ENCODE measurements around the gene SAP25. TPM values are rescaled to one million over a fixed set of nuclear protein-coding genes. Genes with fewer than 3 reads are reported as not detected.

SAP25 gene
- total and polyA plus RNA-seq, 2 of the 8 experiments (the other 6 are each of a cell fraction or from before 2014, with no cell fraction given), result 3.6 to 5.8 TPM

GRCh38 chr7:100621554-100621953 is 47.9 kb upstream of the SAP25 start:
- no peak overlapping the region for H3K4me3 ChIP-seq (ENCODE audit: extremely low read depth in 1 of 4, insufficient read depth in 2 of 4, low read depth in 3 of 4, low read length in 4 of 4)
- no peak overlapping the region for H2AFZ ChIP-seq (ENCODE audit: low read length)
- no peaks in the 10 kb centered on the region for H3K79me1 ChIP-seq (ENCODE audit: low read depth, low read length)
- H3K4me2 ChIP-seq (ENCODE audit: insufficient read depth in 1 of 2, low read depth in 2 of 2, low read length in 2 of 2), result no peak overlapping the region
- no peak overlapping the region for H4K8ac ChIP-seq (ENCODE audit: extremely low read depth, insufficient read depth, low read length)
- no peaks in the 10 kb centered on the region for H4K20me1 ChIP-seq (replicated peaks in 1 of 2; ENCODE audit: control insufficient read depth in 1 of 2, insufficient read depth in 2 of 2, low read length in 2 of 2)
- H2BK5ac ChIP-seq (ENCODE audit: low read depth, low read length), result no peak overlapping the region
- H3K18ac ChIP-seq (ENCODE audit: extremely low read depth, low read length), result no peak overlapping the region
- no peak overlapping the region for H2BK20ac ChIP-seq (ENCODE audit: low read length)
- H3K4me1 ChIP-seq (replicated peaks in 1 of 4; ENCODE audit: control insufficient read depth in 3 of 4, insufficient read depth in 4 of 4, low read length in 3 of 4), result peaks cover 0 to 5% (median 0%) of the 10 kb centered on the region in 4 experiments; a peak in 1 of 7 replicates
- WGBS, 2 experiments (ENCODE audit: extremely low coverage in 1 of 2, insufficient coverage in 1 of 2, insufficient read length in 1 of 2, insufficient replicate concordance in 2 of 2, low coverage in 1 of 2, low lambda C conversion rate in 2 of 2, missing lambda C conversion rate in 1 of 2), result 86% methylated on average over 8 of the region's 8 CpGs; no CpG with 5 or more reads in 1 of the 2 experiments
- no peak overlapping the region for H3K9ac ChIP-seq (replicated peaks in 1 of 4; ENCODE audit: extremely low read depth in 1 of 4, low read depth in 3 of 4, low read length in 3 of 4)
- no peak overlapping the region for H2AK5ac ChIP-seq (ENCODE audit: low read depth, low read length)
- no peak overlapping the region for H2BK12ac ChIP-seq (ENCODE audit: low read depth, low read length)
- no peak overlapping the region for H2BK15ac ChIP-seq (ENCODE audit: low read length)
- no peak overlapping the region for H3K14ac ChIP-seq (ENCODE audit: insufficient read length)
- DNase-seq (ENCODE audit: low read depth in 1 of 2, low spot score in 2 of 2) (no peak), FAIRE-seq (no peak)
- no peaks in the 10 kb centered on the region for H3K79me2 ChIP-seq (ENCODE audit: control insufficient read depth in 1 of 2, insufficient read depth in 2 of 2, low read length in 2 of 2)
- no peak overlapping the region for H3K27ac ChIP-seq (ENCODE audit: low read depth, low read length)
- H3K56ac ChIP-seq (replicated peaks; ENCODE audit: insufficient read length, low read depth, low read length), result no peak overlapping the region
- no peak overlapping the region for H3K4ac ChIP-seq (replicated peaks; ENCODE audit: insufficient read length, low read depth, low read length)
- peaks cover 0 to 5% (median 2%) of the 10 kb centered on the region in 4 experiments; a peak in 3 of 7 replicates for H3K27me3 ChIP-seq (replicated peaks in 1 of 4; ENCODE audit: control insufficient read depth in 3 of 4, extremely low read depth in 1 of 4, insufficient read depth in 3 of 4, low read length in 3 of 4)
- ChIA-PET POLR2A (ENCODE audit: partially characterized antibody) (interaction anchor here (2.2 kb wide), 1 partner anchor 8 kb away, joined by 9 read pairs; no protein-coding TSS in a partner anchor), CTCF (ENCODE audit: partially characterized antibody) (interaction anchor here (0.7 to 3.3 kb wide), 5 partner anchors 12 to 153 kb away, joined by 3 to 20 read pairs (median 6); partner anchors contain the start of genes FBXO24 and POP7)
- no peaks in the 10 kb centered on the region for H3K36me3 ChIP-seq (ENCODE audit: control insufficient read depth in 2 of 4, insufficient read depth in 4 of 4, low read length in 3 of 4)
- no peak overlapping the region for H2BK120ac ChIP-seq (replicated peaks; ENCODE audit: low read depth, low read length)
- no peaks in the 10 kb centered on the region; the same call in 1 of the 2 replicates for H3K23me2 ChIP-seq (ENCODE audit: low read depth, low read length)
- no peaks in the 10 kb centered on the region for H3K9me3 ChIP-seq (ENCODE audit: insufficient read depth in 2 of 2, low read depth in 1 of 2, low read length in 1 of 2)
- no peak overlapping the region for H4K91ac ChIP-seq (replicated peaks; ENCODE audit: insufficient read length, low read length)
- H3K23ac ChIP-seq (ENCODE audit: insufficient read length), result no peak overlapping the region
- no peak overlapping the region for H4K5ac ChIP-seq (ENCODE audit: insufficient read length, low read depth, low read length)
- no peak for TF ChIP-seq CREB1 (IDR thresholded peaks at IDR 0.05)
- TF ChIP-seq SRF (IDR thresholded peaks at IDR 0.05; ENCODE audit: low read depth, low read length), result no peak
- no peak for TF ChIP-seq SP2 (IDR thresholded peaks at IDR 0.05; ENCODE audit: low read length)
- TF ChIP-seq CBX8 (IDR thresholded peaks at IDR 0.05; ENCODE audit: borderline replicate concordance, low read depth, low read length), result no peak
- no peak for TF ChIP-seq SIX5 (IDR thresholded peaks at IDR 0.05; ENCODE audit: low read depth, low read length)
- TF ChIP-seq KDM5A (IDR thresholded peaks at IDR 0.05; ENCODE audit: low read length), result no peak
- no peak for TF ChIP-seq CTCF (IDR thresholded peaks at IDR 0.05; ENCODE audit: control extremely low read depth in 1 of 3, insufficient read depth in 1 of 3, low read depth in 1 of 3, low read length in 3 of 3)
- no peak for TF ChIP-seq GTF2F1 (IDR thresholded peaks at IDR 0.05; ENCODE audit: borderline replicate concordance, low read depth, low read length)
- TF ChIP-seq SP1 (IDR thresholded peaks at IDR 0.05; ENCODE audit: low read depth, low read length), result no peak
- TF ChIP-seq TAF7 (optimal IDR thresholded peaks at IDR 0.05; ENCODE audit: borderline replicate concordance, low read depth, low read length), result no peak
- TF ChIP-seq CEBPB (IDR thresholded peaks at IDR 0.05; ENCODE audit: low read depth, low read length), result no peak
- TF ChIP-seq SAP30 (IDR thresholded peaks at IDR 0.05; ENCODE audit: insufficient read depth, insufficient replicate concordance, low read length), result no peak
